H1 (cell line): ENCODE results near the gene FXN. TPM values are rescaled to one million over a fixed set of nuclear protein-coding genes. Genes with fewer than 3 reads are reported as not detected.

Experiments used
- BACH1 ChIP-seq: IDR thresholded peaks from 2 replicates; pipeline ENCODE4 v1.6.1; 2012; ENCODE audit warnings: low read length, improper control_type of control experiment
- BCL11A ChIP-seq, 2 experiments: IDR thresholded peaks; one replicate each; pipeline ENCODE4 v1.6.1; 2011; ENCODE audit warnings: low read depth in 2 of 2, low read length in 2 of 2, mild to moderate bottlenecking in 2 of 2
- CHD7 ChIP-seq: fragments of 300-600 bp; sonication (generic); IDR thresholded peaks from 2 replicates; pipeline ENCODE4 v1.7.1; 2012; ENCODE audit warnings: low read length, moderate library complexity, mild to moderate bottlenecking, inconsistent platforms; ENCODE audit not compliant: insufficient replicate concordance
- CTCF ChIP-seq, 3 experiments: IDR thresholded peaks; 1 replicate in 2 of 3; 2 replicates in 1 of 3; pipeline versions ENCODE4 v1.5.1 to v1.6.1; 2011; ENCODE audit warnings: low read length in 3 of 3, mild to moderate bottlenecking in 3 of 3, inconsistent platforms in 2 of 3, low read depth in 1 of 3, moderate library complexity in 1 of 3; ENCODE audit not compliant: insufficient read depth in 1 of 3; ENCODE audit errors: control extremely low read depth in 1 of 3
- RNF2 ChIP-seq: fragments of 200-900, 300-1000 bp; sonication (generic); IDR thresholded peaks from 2 replicates; pipeline ENCODE4 v1.7.1; 2016; ENCODE audit warnings: borderline replicate concordance, low read depth, mild to moderate bottlenecking, antibody characterized with exemption, low read length; ENCODE audit not compliant: poor library complexity, severe bottlenecking; ENCODE audit errors: missing control alignments
- SIX5 ChIP-seq: IDR thresholded peaks from 2 replicates; pipeline ENCODE4 v1.6.1; 2011; ENCODE audit warnings: mild to moderate bottlenecking, low read depth, low read length
- SUZ12 ChIP-seq: fragments of 200-600 bp; sonication (generic); IDR thresholded peaks from 2 replicates; pipeline ENCODE4 v1.6.1; 2012; ENCODE audit warnings: mild to moderate bottlenecking, inconsistent platforms, low read length, moderate library complexity, mixed read lengths
- polyA plus RNA-seq, 7 experiments: library from polyadenylated mRNA; depleted of rRNA in 3 of 7; stranded (reverse) in 5 of 7; unstranded in 2 of 7; fragments of >200 nt in 5 of 7; fragments of 200-250 nt in 2 of 7; gene quantifications; 1 replicate in 5 of 7; 2 replicates in 1 of 7; 4 replicates in 1 of 7; pipeline versions ENCODE4 v1.2.1 to v1.2.3, GENCODE V29; 2011 to 2013; ENCODE audit warnings: missing spikeins in 2 of 7, mixed read lengths in 2 of 7
- total RNA-seq: library from RNA; stranded (reverse); fragmentation: NEBNext Ultra II Directional; extraction: Animal tissue kit (Norgen Biotek cat#: 25700); gene quantifications from 2 replicates; pipeline ENCODE4 v1.2.1, GENCODE V29; 2021

Gene FXN
- total and polyA plus RNA-seq, 2 of the 8 experiments (the other 6 are each of a cell fraction or from before 2014, with no cell fraction given) = 34.2 to 37.5 TPM

DNA sequence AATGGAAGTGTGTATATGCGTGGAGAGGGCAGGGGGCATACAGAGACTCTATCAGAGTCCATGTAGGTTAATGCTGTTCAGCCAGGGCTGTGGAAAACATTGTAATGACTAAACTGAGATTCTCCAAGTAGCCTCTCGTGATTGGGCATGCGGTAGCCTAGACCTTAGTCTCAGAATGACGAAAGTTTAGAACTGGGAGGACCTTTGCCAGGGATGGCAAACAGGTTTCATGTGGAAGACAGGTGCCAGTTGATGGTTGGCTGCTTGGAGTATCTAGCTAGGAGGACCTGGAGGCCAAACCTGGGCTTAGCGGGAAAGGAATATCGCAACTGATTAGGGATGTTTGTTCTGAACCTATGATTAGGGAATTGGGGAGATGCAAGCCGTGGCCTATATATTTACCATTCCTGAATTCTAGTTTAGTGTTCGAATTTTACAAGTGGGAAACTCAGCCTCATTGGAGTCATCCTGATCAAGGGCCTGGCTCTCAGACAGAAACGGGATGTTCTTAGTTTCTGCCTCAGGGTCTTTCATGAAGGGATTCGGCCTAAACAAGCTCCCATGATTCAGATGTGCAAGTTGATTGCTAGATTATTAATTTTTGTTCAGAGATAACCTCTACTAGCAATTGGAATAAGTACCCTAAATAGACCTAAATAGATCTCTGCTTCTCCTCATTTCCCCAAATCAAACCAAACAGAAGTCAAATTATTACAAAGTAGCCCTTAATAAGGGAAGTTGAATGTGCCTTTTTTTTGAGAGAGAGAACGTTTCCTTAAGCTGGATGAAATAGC, 111.7 kb downstream of the FXN start (continued):
- no peak for TF ChIP-seq CTCF (IDR thresholded peaks at IDR 0.05; ENCODE audit: control extremely low read depth in 1 of 3, insufficient read depth in 1 of 3, low read depth in 1 of 3, low read length in 3 of 3)
- no peak for TF ChIP-seq CHD7
- TF ChIP-seq BACH1 = no peak
- TF ChIP-seq SIX5 = no peak
- TF ChIP-seq BCL11A (IDR thresholded peaks at IDR 0.05; ENCODE audit: low read depth in 2 of 2, low read length in 2 of 2) = no peak
- TF ChIP-seq RNF2 = no peak
- TF ChIP-seq SUZ12 = no peak
